ENCODE measurements around the gene MYH3.

MYH3 gene

GRCh38 chr17:10616502-10617119, 40.5 kb downstream of the MYH3 start:
- TF ChIP-seq CTCF (IDR thresholded peaks at IDR 0.05; ENCODE audit: insufficient read depth, low read depth, low read length, missing control alignments): peak; percentile 99
- H3K4me3 ChIP-seq (ENCODE audit: low read length): no peak overlapping the region
- peak; percentile 81 for DNase-seq (ENCODE audit: low read depth)

GRCh38 chr17:10614536-10615155, 42.5 kb downstream of the MYH3 start:
- TF ChIP-seq CTCF (IDR thresholded peaks at IDR 0.05; ENCODE audit: insufficient read depth, low read depth, low read length, missing control alignments): peak; percentile 80
- no peak overlapping the region for H3K4me3 ChIP-seq (ENCODE audit: low read length)
- peak; percentile 55 for DNase-seq (ENCODE audit: low read depth)

- DNase-seq (ENCODE audit: low read depth): no peak
- TF ChIP-seq CTCF (IDR thresholded peaks at IDR 0.05; ENCODE audit: insufficient read depth, low read depth, low read length, missing control alignments): no peak
- H3K4me3 ChIP-seq (ENCODE audit: low read length): no peak overlapping the region
These were observed 43.2 kb downstream of the MYH3 start for GRCh38 chr17:10613775-10614513.

GRCh38 chr17:10612957-10613744, 44.0 kb downstream of the MYH3 start:
- no peak for TF ChIP-seq CTCF (IDR thresholded peaks at IDR 0.05; ENCODE audit: insufficient read depth, low read depth, low read length, missing control alignments)
- no peak for DNase-seq (ENCODE audit: low read depth)
- H3K4me3 ChIP-seq (ENCODE audit: low read length): no peak overlapping the region

GRCh38 chr17:10610884-10611283, 46.2 kb downstream of the MYH3 start:
- no peak overlapping the region for H3K4me3 ChIP-seq (ENCODE audit: low read length)
- no peak for TF ChIP-seq CTCF (IDR thresholded peaks at IDR 0.05; ENCODE audit: insufficient read depth, low read depth, low read length, missing control alignments)
- DNase-seq (ENCODE audit: low read depth): no peak

GRCh38 chr17:10608244-10608643, 48.9 kb downstream of the MYH3 start:
- DNase-seq (ENCODE audit: low read depth): no peak
- no peak for TF ChIP-seq CTCF (IDR thresholded peaks at IDR 0.05; ENCODE audit: insufficient read depth, low read depth, low read length, missing control alignments)
- no peak overlapping the region for H3K4me3 ChIP-seq (ENCODE audit: low read length)

Data from epithelial cell of esophagus (primary cell).